Activated gamma-delta T cell treated with Interleukin-2 at 50 U/mL for 16 hours (primary cell): Measurements from ENCODE around the gene REN.

Experiments
- DNase-seq: peaks from one replicate; pipeline ENCODE4 v3.0.0-alpha.2; 2020

REN gene

DNA sequence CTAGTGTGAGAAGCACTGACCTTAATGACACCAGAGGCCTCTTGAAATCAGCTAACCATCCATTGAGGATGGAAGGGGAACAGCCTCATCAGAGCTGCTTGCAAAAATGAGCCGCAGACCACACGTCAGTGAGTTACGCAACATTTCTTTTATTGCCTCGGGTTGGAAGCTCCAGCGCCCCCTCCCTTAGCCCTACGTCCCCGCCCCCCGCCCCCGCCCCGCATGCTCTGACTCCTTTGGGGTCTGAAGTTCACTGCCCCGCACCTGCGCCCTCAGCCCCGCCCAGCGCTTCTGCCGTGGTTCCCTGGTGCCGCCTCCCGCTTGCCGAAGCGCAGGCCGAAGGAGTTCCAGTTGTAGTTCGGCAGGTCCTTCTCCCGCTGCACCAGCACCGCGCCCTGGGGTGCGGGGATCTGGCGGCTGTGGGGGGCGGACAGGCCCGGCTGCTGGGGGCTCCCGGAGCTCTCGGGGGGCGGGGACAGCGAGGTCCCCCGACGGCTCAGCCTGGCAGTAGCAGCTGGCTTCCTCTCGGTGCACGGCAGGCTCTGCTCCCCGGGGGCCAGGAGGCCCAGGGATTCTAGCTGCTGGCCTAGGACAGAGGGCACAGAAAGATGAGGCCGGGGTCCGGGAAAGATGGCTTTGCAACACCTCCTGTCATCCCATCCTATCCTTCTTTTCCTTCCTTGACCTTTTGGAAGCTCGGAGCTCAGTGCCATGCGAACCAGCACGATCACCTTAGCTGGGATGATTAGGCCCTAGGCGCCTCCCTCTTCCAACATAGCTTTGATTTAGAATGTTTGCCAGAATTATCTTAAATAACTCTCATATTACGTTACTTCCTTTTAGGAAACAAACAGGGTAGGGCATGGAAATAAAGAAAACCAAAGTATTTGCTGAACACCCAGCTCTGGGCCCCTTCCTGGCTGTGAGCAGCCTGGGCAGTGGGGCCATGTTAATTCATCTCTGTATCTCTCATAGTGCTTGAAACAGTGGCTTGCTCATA is 24.4 kb upstream of the REN start:
- DNase-seq, result no peak

DNA sequence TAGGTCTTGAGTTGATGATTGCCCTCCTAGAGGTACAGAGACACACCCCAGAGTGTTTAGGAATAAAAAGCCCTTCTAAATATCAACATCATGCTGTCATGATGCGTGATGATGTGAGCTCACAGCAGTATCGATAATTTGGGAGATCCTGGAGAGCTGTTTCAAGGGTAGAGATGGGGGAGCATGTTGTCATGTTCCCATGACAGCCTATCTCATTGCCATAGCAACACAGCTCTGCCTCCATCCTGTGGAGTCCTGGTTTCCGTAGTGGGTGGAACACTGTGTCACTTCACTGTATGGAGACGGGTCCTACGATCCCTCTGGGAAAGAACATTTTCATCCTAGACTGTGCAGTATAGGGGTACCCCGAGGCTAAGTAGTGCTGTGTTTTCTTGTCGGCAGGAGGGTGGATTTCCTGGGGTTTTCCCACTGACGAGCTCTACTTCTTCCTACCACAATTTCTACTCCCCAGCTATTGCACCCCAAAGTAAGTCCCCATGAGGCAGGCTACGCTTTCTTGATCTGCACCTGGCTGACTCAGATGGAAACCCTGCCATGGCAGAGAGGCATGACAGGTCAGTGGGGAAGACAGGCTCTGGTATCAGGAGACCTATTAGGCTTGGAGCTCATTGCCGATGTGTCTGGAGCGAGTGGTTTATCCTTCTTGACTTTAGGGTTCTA is 23.0 kb upstream of the REN start:
- DNase-seq, result no peak

DNA sequence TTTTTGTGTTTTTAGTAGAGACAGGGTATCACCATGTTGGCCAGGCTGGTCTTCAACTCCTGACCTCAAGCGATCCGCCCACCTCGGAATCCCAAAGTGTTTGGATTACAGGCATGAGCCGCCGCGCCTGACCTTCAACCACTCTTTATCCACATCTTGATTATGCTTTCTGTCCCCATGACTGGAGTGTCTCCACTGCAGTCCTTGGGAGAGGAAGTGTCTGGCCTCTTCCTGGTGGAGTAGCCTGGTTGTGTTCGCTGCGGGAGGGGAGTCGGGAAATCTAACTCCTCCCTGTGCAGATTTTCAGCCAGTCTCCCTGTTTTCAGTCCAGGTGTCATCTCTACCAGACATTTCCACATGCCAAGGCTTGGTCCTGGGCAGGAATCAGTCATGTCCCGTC is 20.5 kb upstream of the REN start:
- no peak for DNase-seq

DNA sequence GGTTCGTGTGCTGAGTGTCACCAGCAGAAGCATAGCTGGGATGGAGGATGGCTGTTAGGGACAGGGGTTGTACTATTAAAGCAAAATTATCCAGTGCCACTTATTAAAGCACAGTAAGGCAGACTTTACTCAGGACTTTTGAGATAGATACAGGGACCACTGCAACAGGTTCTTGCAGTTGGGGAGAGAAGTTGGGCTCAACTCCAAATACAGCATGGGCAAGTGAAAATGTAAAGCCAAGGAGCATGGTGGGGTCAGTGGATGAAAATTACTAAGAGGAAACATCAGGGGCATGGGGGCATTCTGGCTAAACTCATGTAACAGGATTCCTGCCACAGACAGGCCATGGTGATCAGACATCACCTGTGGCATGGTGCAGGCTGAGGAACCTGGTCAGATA is 15.0 kb upstream of the REN start:
- no peak for DNase-seq

DNA sequence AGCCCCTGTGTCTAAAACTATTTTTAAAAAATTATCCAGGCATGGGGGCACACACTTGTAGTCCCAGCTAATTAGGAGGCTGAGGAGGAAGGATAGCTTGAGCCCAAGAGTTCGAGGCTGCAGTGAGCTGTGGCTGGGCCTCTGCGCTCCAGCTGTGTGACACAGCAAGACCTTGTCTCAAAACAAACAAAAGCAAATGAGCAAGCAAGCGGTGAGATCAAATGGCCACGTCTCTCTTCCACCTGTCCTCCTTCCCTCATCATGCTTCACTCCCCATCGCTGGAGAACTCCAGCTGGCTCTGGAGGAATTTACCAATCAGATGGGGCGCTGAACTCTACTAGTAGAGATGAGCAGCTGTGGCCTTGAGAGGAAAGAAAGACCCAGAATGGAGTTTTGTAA is 14.0 kb upstream of the REN start:
- DNase-seq, result no peak

DNA sequence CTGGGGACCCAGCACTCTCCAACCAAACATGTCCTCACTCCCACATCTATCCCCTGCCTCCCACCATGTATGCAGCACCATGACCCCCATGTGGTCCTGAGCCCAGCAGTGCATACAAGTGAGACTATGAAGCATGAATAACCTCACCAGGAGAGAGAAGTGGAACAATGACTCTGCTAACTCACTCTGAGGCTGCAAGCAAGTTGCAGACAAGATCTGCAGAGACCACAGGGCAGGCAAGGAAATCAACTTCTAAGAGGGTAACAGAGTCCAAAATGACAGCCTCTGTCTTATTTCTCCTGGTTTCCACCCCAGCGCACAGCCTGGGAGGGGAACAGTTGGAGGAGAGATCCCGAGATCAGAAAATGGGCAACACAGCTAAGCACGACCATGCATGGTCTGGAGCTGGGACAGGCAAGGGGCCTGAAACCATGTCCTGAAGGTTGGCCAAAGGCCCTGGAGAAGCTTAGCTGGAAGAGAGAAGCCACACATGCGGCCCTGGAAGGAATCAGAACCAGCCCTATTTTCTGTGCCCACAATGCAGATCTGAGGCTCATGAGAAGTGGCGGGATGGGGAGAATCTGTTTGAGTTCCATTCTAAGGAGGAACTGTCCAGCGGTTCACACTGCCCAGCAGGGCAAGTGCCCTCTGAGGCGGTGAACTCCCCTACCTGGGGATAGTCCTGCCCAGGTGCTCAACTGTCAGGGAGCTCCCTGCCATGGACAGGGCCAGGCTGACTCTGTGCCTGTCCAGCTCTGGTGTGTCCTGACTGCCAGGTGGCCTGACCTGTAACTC is 12.5 kb upstream of the REN start:
- no peak for DNase-seq

DNA sequence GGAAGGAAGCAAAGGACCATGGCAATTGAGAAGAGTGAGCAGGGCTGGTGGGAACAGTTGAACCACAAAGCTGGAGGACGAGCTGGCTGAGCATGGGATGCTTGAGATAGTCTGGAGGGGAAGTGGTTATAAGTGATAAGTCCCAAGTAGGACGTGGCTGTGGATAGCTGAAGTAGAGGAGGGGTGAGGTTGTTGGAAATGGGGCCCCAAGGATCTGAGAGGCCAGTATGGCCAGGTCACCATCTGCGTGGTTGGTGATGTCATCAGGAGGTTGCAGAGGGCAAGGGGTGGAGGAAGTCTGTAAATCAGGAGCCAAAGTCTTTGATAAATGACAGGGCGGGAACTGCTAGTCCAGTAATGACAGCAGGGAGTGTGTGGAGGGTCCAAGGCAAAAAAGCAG is 11.0 kb upstream of the REN start:
- no peak for DNase-seq

DNA sequence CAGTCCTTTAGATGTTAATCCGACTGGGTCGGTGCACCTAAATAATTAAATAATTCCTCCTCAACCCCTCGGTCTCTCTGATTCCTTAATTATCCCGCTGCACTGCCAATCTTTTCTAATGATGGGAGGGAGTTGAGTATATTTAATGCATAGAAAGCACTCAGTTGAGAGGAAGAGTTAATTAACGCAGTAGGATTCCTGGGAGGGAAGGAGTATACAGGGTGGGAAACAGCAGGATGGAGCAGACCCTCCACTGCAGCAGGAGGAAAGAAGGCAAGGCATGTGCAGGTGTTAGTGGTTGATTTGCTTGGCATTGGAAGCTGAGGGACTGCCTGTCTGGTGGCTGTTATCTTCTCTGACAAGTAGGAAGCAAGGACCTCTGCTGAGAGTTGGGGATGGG is 9.9 kb upstream of the REN start:
- DNase-seq, result no peak

DNA sequence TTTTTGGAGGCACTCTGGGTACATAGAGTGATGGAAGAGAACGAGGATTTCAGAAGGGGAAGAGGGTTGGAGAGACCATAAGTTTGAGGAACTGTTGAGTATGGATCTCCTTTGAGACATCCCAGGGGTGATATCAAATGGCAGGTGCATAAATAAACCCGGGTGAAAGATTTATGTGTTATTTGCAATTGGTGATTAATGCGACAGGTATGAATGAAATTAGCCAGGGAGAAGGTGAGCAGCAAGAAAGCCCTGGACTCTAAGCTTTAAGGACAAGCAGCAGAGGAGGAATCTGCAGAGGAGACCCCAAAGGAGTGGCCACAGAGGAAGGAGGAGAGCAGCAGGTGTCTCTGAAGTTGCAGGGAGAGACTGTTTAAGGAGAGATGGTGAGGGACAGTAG is 8.8 kb upstream of the REN start:
- DNase-seq, result no peak

DNA sequence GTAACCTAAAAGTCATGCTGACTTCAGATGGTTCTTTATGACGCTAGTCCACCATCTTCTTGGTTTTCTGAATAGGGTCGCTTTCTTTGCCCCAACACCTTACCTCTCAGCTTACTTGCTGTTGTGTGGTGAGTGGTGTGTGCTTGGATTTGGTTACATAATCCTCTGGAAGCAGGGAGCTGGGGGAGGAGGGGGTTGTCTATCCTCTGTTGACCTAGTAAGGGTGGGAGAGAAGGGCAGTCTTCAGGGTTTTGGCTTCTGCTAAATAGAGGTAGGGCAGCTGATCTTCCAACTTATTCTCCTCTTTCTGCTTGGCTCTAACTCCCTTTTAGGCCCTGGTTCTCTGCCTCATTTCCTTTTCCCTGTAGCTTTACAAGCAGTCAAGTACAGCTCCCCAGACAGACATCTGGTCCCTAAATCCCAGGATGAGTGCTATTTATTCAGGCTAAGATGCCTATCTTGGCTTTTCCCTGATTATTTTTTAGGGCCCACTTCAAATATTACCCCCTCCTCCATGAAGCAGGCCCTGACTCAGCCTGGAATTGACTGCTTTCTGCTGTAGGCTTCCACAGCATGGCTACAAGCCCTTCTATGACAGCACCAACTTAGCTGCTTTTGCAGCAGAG is 6.4 kb upstream of the REN start:
- DNase-seq, result no peak

DNA sequence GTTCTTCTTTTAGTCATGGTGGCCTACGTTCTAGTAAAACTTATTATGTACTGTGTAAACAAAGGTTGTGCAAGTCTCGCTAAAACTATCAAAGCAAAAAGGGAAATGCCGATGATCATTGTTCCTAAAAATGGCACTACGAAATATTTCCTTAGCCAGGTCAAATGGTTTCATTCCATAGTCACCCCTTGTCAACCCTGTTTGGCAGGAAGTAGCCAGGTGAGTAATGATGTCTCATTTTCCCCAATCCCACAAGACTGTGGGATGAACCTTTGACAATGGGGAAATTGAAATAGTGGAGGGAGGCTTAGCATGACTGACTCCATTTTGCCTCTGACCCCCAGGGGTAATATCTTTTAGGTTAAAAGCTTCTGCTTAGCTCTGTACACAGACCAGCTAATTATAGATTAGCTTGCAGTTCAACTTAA is 5.6 kb upstream of the REN start:
- no peak for DNase-seq

DNA sequence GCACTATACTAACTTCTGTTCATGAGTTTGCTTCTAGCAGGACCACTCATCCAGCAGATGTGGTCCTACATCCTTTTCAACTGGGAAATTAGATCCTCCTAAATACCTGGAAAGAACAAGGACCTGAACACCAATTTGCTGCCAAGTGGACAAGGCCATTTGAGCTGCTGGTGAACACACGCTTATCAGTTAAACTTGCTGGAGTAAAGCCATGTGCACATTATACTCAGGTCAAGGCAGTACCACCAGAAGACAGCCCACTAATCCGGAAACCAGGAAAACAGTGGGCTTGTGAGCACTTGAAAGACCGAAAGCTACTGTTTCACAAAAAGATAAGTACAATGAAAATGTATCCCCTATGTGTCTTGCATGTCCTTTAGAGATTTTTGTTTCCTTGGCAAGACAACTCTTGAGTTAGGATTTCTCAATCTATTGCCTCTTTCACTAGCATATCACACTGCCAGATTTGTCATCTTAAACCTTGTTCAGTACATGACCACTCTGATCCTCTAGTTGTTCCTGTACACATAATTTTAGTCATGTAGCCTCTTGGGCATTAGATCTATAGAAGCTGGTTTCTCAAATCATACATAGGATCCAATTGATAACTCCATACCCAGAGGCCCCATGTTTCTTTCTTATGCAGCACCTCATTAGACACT is 4.5 kb upstream of the REN start:
- DNase-seq, result no peak

DNA sequence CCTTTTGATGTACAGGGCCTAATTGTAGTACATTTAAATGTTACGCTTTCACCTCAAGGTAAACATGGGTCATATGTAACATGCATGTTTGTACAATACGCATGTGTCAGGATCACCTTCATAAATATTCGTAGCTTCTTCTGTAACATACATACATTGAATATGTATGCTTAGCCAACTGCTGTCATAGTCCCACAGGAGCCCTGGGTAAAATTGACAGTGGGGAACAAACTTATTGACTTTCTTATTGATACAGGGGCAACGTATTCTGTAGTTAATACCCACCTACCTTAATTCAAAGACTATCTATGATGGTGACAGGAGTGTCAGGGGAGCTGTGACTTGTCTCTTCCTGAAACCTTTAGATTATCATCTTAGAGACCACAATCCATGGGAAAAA is 3.7 kb upstream of the REN start:
- DNase-seq, result no peak

DNA sequence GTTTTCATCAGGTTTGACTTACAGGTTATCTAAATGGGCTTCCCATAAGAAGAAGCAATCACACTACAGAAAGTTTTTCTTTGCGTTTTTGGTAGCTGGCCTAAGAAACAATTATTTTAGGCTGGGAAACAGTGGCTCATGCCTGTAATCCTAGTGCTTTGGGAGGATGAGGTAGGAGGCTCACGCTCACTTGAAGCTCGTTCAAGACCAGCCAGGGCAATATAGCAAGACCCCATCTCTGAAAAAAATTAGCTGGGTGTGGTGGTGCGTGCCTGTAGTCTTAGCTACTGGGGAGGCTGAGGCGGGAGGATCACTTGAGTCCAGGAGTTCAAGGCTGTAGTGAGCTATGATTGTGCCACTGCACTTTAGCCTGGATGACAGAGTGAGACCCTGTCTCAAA is 1.6 kb upstream of the REN start:
- DNase-seq, result no peak

DNA sequence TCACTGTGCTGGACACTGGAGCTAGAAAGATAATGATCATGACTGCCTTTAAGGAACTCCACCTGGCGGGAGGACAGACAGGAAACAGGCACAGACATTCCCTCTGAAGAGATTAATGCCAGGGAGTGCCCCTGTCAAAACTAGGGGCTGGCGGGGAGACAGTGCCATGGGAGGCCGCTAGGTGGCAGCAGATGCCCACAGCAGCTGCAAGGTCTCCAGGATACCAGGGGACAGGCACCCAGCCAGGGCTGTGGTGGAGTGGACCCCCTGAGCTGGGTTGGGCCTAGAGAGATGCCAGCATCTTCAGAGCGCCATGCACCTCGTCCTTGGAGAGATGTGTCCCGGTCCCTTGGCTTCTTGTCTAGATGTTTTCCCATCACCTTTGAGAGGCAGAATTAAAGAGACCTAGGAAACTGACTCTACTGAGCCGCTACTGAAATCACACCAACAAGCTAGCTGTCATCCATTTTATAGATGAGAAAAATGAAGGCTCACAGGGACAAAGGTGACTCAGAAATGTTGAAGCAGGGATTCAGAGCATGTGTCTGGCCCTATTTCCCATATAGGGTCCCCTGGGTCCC is 3.6 kb downstream of the REN start:
- peak; percentile 77 for DNase-seq

DNA sequence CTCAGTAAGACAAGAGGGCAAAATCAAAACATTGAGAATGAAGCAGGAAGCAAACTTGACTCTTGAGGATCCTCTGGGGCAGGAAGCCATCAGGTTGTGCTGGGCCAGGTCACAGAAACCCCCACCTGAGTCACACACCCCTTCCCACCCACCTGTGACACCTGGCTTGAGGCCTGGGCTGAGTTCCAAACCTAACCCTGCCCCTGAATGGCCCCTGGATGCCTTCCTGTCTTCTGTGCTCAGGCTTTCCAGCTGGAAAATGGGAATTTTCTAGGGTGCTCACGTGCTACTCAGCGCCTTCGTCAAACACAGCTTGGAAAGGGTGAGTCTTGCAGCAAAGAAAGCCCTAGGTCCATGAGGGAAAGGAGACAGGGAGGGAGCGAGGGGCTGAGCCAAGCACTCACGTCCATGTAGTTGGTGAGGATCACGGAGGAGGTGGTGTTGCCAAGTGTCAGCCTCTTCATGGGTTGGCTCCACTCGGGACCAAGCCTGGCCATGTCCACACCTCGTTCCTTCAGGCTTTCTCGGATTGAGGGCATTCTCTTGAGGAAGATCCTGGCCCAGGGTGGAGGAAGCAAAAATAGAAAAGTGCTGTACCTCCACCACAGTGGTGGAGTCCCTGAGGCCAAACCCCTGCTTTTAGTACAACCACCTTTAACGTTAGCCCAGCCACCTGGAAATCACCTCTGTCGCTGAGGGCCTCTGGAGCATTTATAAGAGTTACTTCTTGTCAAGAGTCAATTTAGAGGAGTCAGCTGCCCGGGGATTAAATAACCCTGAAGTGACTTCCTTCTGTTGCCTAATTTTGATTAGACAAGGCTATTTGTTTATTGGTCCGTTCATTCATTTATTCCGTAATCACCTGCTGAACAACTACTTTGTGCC is 4.3 kb downstream of the REN start:
- no peak for DNase-seq

DNA sequence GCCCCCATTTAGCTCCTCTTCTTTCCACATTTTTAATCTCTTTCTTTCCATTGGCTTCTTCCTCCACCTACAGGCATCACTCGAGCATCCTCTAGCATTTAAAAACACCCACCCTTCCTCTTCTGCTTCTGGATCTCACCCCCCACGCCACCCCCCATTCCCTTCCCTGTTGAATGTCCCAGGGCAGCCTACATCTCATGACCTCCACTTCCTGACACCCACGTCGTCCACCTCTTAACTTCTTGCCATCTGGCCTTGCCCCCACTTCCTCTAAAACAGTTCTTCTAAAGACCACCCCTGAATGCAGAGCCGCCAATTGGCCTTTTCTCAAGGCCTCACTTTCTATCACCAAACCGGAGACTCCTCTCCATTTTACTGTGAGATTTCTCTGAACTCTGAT is 8.2 kb downstream of the REN start:
- DNase-seq, result no peak

DNA sequence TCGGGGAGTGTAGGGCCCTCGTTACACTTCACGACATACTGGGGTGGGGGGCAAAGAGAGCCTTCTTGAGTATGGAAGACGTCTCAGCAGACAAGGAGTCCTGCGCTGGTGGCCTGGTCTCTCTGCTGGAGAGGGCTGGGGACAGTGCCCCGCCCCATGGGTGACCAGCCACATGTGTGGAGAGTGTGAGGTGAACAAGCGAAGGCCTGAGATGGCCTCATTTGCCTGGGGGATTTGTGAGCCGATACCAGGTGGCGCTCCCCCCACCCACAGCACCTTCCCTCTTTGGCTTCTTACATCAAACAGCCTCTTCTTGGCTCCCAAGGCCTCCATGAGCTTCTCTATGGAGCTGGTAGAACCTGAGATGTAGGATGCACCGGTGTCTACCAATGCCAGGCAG is 10.3 kb downstream of the REN start:
- no peak for DNase-seq

DNA sequence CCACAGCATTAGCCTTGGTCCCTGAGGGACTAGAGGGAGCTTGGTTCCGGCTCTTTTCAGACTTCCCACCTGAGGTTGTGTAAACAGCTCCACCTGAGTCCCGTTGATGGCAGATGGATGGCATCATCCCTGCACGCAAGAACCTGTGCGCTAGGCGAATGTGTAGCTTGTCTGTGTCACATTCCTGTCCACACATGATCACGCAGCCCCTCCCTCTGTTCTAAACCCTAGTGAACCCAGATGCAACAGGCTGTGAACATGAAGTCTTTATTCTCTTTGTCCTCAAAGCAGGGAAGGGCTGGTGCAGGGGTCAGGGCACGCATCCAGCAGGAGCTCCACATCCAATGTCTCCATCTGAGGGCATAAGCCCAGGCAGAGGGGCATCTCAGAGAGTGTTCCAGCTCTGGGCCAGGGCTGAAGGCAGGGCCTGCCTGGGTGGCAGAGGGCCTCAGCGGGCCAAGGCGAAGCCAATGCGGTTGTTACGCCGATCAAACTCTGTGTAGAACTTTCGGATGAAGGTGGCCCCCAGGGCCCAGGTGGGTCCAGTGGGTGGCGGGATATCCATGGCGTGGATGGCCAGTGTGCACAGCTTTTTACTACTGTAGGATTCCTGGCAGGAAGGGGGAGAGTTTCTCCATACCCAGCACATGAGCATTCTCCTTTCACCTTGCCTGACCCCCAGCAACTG is 11.4 kb downstream of the REN start:
- no peak for DNase-seq

DNA sequence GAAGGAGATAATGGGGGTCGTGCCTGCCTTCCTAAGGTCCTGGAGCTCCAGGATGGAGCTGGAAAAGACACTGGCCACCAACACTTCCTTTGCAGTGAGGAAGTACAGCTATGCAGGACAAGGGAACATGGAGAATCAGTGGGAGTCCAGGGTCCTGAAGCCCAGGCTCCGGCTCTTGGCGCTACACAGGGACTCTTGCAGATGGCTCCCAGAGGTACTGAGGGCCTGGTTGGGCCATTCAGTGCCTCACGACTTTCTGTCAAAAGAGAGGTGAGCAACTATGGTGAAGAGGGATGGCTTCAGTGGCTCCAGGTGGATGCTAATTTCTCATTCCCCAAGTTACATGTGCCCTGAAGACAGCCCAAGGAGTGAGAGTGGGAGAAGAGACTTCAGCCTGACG is 12.5 kb downstream of the REN start:
- no peak for DNase-seq
